Keratinocyte (primary cell): ENCODE data around the gene FOXJ3.

Experiments used
- EZH2 ChIP-seq: IDR thresholded peaks from one replicate; pipeline ENCODE4 v1.6.1; 2012; ENCODE audit warnings: inconsistent platforms, mild to moderate bottlenecking, low read length, moderate library complexity
- TF ChIP-seq, protein P1 (sequence below), 3 experiments: IDR thresholded peaks in 1 of 3; conservative IDR thresholded peaks in 1 of 3; optimal IDR thresholded peaks in 1 of 3; 2 replicates in 2 of 3; 3 replicates in 1 of 3; pipeline versions ENCODE3 to v1.5.1; 2011; ENCODE audit warnings: low read length in 3 of 3, mild to moderate bottlenecking in 3 of 3, moderate library complexity in 2 of 3, control low read depth in 1 of 3, inconsistent platforms in 1 of 3; ENCODE audit not compliant: insufficient read depth in 2 of 3; ENCODE audit errors: extremely low read depth in 1 of 3

- TF ChIP-seq, protein P1, sequence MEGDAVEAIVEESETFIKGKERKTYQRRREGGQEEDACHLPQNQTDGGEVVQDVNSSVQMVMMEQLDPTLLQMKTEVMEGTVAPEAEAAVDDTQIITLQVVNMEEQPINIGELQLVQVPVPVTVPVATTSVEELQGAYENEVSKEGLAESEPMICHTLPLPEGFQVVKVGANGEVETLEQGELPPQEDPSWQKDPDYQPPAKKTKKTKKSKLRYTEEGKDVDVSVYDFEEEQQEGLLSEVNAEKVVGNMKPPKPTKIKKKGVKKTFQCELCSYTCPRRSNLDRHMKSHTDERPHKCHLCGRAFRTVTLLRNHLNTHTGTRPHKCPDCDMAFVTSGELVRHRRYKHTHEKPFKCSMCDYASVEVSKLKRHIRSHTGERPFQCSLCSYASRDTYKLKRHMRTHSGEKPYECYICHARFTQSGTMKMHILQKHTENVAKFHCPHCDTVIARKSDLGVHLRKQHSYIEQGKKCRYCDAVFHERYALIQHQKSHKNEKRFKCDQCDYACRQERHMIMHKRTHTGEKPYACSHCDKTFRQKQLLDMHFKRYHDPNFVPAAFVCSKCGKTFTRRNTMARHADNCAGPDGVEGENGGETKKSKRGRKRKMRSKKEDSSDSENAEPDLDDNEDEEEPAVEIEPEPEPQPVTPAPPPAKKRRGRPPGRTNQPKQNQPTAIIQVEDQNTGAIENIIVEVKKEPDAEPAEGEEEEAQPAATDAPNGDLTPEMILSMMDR (optimal IDR thresholded peaks at IDR 0.05 in 1 of 3, IDR thresholded peaks at IDR 0.05 in 1 of 3, conservative IDR thresholded peaks at IDR 0.05 in 1 of 3; ENCODE audit: extremely low read depth in 1 of 3, insufficient read depth in 2 of 3, low read length in 3 of 3): no peak
- no peak for TF ChIP-seq EZH2
Measured at GRCh38 chr1:42223036-42223435, 112.0 kb downstream of the FOXJ3 start.
